Prostate gland (tissue), 2 donors: ENCODE results near the gene TIMM8B.

Experiments
- CTCF ChIP-seq, 4 experiments: fragments of 200-600 bp in 2 of 4; fragments of 450-650 bp in 2 of 4; sonication (generic) in 2 of 4; IDR thresholded peaks; 1 replicate in 3 of 4; 2 replicates in 1 of 4; pipeline ENCODE4 v1.5.1; 2016 to 2019; ENCODE audit warnings: antibody characterized with exemption in 4 of 4, mild to moderate bottlenecking in 2 of 4, moderate library complexity in 2 of 4
- POLR2A ChIP-seq: fragments of 450-650 bp; IDR thresholded peaks from one replicate; pipeline ENCODE4 v1.6.1; 2016; ENCODE audit warnings: antibody characterized with exemption, mild to moderate bottlenecking
- POLR2AphosphoS5 ChIP-seq: sonication (generic); formaldehyde crosslinking; IDR thresholded peaks from one replicate; pipeline ENCODE4 v1.6.1; 2017; ENCODE audit warnings: antibody characterized with exemption

DNA sequence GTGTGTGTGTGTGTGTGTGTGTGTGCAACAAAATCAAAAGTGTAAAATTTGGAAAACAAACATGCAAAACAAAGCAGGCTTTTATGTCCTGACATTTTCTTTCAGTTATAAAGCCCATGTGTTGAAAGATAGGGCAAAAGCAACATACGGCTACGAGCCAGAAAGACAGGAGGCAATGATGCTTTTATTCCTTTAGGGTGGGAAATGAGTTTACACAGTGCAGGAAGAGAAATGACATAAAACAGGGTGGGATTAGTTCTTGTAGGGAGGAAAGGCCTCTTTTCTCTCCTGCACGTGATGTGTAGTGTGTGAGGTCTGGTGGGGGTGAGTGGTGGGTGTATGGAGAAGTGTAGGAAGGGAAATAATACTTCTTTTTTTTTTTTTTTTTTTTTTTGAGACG is 47.9 kb upstream of the TIMM8B start:
- TF ChIP-seq CTCF (IDR thresholded peaks at IDR 0.05) (no peak), POLR2A (no peak), POLR2AphosphoS5 (no peak)
